ENCODE measurements around the gene CNR2.

The CNR2 gene

DNA sequence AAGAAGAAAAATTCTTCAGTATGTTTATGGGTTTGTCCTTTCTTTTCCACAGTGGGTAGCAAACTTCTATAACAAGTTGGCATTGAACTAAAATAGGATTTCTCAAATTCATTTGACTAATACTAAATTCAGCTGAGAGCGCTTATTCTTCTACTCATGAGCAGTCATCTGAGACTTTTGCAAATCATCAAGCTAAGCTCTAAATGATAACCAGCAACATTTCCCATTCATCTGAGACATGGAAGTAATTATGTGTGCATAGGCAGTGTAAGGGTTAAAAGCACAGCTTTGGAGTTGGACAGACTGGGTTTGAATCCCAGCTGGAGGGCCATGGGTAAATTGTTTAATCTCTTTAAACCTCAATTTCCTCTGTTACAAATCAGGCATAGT, 18.3 kb upstream of the CNR2 start (continued):
- TF ChIP-seq, protein P1, sequence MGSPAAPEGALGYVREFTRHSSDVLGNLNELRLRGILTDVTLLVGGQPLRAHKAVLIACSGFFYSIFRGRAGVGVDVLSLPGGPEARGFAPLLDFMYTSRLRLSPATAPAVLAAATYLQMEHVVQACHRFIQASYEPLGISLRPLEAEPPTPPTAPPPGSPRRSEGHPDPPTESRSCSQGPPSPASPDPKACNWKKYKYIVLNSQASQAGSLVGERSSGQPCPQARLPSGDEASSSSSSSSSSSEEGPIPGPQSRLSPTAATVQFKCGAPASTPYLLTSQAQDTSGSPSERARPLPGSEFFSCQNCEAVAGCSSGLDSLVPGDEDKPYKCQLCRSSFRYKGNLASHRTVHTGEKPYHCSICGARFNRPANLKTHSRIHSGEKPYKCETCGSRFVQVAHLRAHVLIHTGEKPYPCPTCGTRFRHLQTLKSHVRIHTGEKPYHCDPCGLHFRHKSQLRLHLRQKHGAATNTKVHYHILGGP (tag by site-specific recombination; IDR thresholded peaks at IDR 0.05), result no peak
- TF ChIP-seq ZNF10 (tag by site-specific recombination; IDR thresholded peaks at IDR 0.05), result no peak
- TF ChIP-seq ZNF140 (tag by site-specific recombination; IDR thresholded peaks at IDR 0.05), result no peak
- TF ChIP-seq, protein P2, sequence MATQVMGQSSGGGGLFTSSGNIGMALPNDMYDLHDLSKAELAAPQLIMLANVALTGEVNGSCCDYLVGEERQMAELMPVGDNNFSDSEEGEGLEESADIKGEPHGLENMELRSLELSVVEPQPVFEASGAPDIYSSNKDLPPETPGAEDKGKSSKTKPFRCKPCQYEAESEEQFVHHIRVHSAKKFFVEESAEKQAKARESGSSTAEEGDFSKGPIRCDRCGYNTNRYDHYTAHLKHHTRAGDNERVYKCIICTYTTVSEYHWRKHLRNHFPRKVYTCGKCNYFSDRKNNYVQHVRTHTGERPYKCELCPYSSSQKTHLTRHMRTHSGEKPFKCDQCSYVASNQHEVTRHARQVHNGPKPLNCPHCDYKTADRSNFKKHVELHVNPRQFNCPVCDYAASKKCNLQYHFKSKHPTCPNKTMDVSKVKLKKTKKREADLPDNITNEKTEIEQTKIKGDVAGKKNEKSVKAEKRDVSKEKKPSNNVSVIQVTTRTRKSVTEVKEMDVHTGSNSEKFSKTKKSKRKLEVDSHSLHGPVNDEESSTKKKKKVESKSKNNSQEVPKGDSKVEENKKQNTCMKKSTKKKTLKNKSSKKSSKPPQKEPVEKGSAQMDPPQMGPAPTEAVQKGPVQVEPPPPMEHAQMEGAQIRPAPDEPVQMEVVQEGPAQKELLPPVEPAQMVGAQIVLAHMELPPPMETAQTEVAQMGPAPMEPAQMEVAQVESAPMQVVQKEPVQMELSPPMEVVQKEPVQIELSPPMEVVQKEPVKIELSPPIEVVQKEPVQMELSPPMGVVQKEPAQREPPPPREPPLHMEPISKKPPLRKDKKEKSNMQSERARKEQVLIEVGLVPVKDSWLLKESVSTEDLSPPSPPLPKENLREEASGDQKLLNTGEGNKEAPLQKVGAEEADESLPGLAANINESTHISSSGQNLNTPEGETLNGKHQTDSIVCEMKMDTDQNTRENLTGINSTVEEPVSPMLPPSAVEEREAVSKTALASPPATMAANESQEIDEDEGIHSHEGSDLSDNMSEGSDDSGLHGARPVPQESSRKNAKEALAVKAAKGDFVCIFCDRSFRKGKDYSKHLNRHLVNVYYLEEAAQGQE (tag by site-specific recombination; IDR thresholded peaks at IDR 0.05), result no peak
- no peak for TF ChIP-seq ZNF112 (tag by site-specific recombination; IDR thresholded peaks at IDR 0.05)

DNA sequence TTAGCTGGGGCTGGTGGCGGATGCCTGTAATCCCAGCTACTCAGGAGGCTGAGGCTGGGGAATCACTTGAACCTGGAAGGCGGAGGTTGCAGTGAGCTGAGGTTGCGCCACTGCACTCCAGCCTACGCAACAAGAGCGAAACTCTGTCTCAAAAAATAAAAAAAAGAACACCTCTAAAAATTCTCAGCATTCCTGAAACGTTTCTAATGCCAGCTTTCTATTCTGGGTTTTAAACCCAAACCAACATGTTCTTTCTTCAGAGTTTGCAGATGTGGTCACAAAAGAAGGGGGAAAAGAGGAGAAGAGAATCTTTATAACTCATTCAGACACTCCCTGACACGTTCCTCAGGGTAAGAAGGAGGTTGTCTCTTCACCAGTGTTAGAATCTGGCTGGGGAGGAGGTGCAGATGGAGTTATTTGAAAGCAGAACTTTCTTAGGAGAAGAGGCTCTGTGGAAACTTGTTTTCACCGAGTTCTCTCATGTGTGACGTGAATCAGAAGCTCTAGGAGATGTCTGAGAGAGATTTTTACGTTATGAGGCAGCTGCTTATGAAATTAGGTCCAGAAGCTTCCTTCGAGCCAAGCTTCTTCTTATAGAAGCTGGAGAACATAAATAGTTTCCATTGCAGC, 17.8 kb upstream of the CNR2 start:
- ChIA-PET CTCF (interaction anchor here (0.8 to 1.2 kb wide), 2 partner anchors 18 to 20 kb away, joined by 3 read pairs; no protein-coding TSS in a partner anchor), POLR2A (no interaction called here)
- no peaks in the 10 kb centered on the region for H3K4me1 ChIP-seq (ENCODE audit: control insufficient read depth, insufficient read depth, low read length)
- H3K4me3 ChIP-seq (ENCODE audit: low read depth, low read length), result no peak overlapping the region
- no peak overlapping the region for H3K27ac ChIP-seq (ENCODE audit: extremely low read depth, low read depth, low read length)
- H3K36me3 ChIP-seq (ENCODE audit: control insufficient read depth in 2 of 2, insufficient read depth in 1 of 2, low read length in 2 of 2), result no peaks in the 10 kb centered on the region
- no peak for TF ChIP-seq ZSCAN16 (tag by site-specific recombination; IDR thresholded peaks at IDR 0.05)
- no peak for TF ChIP-seq KLF17 (tag by site-specific recombination; IDR thresholded peaks at IDR 0.05)
- TF ChIP-seq OVOL3 (tag by site-specific recombination; IDR thresholded peaks at IDR 0.05), result no peak
- no peak for TF ChIP-seq KLF16 (tag by site-specific recombination; IDR thresholded peaks at IDR 0.05)
- no peak for TF ChIP-seq ZNF701 (tag by site-specific recombination; IDR thresholded peaks at IDR 0.05)
- no peak for TF ChIP-seq ZNF768 (tag by site-specific recombination; IDR thresholded peaks at IDR 0.05)
- TF ChIP-seq ELK4 (IDR thresholded peaks at IDR 0.05; ENCODE audit: borderline replicate concordance, low read depth, low read length), result no peak
- H3K9me3 ChIP-seq (ENCODE audit: control insufficient read depth, insufficient read depth, low read depth, low read length), result no peaks in the 10 kb centered on the region

GRCh38 chr1:23930270-23930669, 17.1 kb upstream of the CNR2 start:
- POLR2A ChIA-PET, result no interaction called here

More at GRCh38 chr1:23930270-23930669, 17.1 kb upstream of the CNR2 start:
- Histone ChIP-seq H3K9me3 (ENCODE audit: control insufficient read depth, insufficient read depth, low read depth, low read length) (no peaks in the 10 kb centered on the region), H3K4me1 (ENCODE audit: control insufficient read depth, insufficient read depth, low read length) (no peaks in the 10 kb centered on the region), H3K4me3 (ENCODE audit: low read depth, low read length) (no peak overlapping the region), H3K36me3 (ENCODE audit: control insufficient read depth in 2 of 2, insufficient read depth in 1 of 2, low read length in 2 of 2) (no peaks in the 10 kb centered on the region), H3K27ac (ENCODE audit: extremely low read depth, low read depth, low read length) (no peak overlapping the region)
- CTCF ChIA-PET, result interaction anchor here (1.0 kb wide), 1 partner anchor 158 kb away, joined by 3 read pairs; no protein-coding TSS in a partner anchor
- no peak for TF ChIP-seq ZNF404 (tag by site-specific recombination; IDR thresholded peaks at IDR 0.05)
- TF ChIP-seq ZNF362 (tag by site-specific recombination; IDR thresholded peaks at IDR 0.05), result peak; percentile 65
- no peak for TF ChIP-seq ZNF530 (tag by site-specific recombination; IDR thresholded peaks at IDR 0.05; ENCODE audit: low read depth)

Measured in HEK293 (cell line).